HCT116 (cell line): ENCODE data around the gene WDR31. TPM values are rescaled to one million over a fixed set of nuclear protein-coding genes. Genes with fewer than 3 reads are reported as not detected.

Experiments used
- ATAC-seq: fragments of 200-7000 bp; cut with Tn5 transposase; 2 replicates; pipeline ENCODE4 v1.9.1; 2020; ENCODE audit warnings: mild to moderate bottlenecking, moderate library complexity
- BruUV-seq: library from RNA; stranded (reverse); fragments of 400-500 nt; replicated peaks from 2 replicates; lab custom pipeline; 2021; lab: Mats Ljungman, UMichigan
- CTCF ChIA-PET: fragments of 300-600 bp; sonication (Branson Sonifier 250); formaldehyde crosslinking; loops from one replicate; lab custom pipeline; 2021; ENCODE audit warnings: antibody characterized with exemption; lab: Charles Lee
- POLR2A ChIA-PET: fragments of 300-600, 350-600 bp; sonication (Branson Sonifier 250); formaldehyde crosslinking; loops from one replicate; lab custom pipeline; 2021; ENCODE audit warnings: antibody characterized with exemption; lab: Charles Lee
- RAD21 ChIA-PET, 2 experiments: fragments of 300-600 bp; sonication (Branson Sonifier 250); formaldehyde crosslinking; loops; one replicate each; lab custom pipeline; 2023; ENCODE audit warnings: low total read pairs in 2 of 2; ENCODE audit not compliant: uncharacterized antibody in 2 of 2, unreplicated experiment in 2 of 2, low non-redundant PET in 1 of 2; lab: Charles Lee
- DNase-seq: peaks from one replicate; pipeline ENCODE4 v3.0.0-alpha.2; 2010; ENCODE audit warnings: low read depth, low spot score
- H2AFZ ChIP-seq: fragments of 200-600 bp; shearing (Covaris generic), sonication (generic); 2 replicates; pipeline ENCODE4 v1.6.1; 2017; ENCODE audit warnings: low read depth, mixed run types, mixed read lengths, antibody characterized with exemption, low read length; ENCODE audit not compliant: poor library complexity, severe bottlenecking
- H3K27ac ChIP-seq: 2 replicates; pipeline ENCODE4 v1.5.1; 2012; ENCODE audit warnings: low read depth, low read length
- H3K27me3 ChIP-seq: fragments of 200-600 bp; sonication (generic); 2 replicates; pipeline ENCODE4 v1.6.1; 2016; ENCODE audit warnings: mixed run types, low read length, mixed read lengths; ENCODE audit not compliant: insufficient read depth
- H3K36me3 ChIP-seq, 2 experiments: fragments of 200-500 bp in 1 of 2; fragments of 200-600 bp in 1 of 2; sonication (Bioruptor generic) in 1 of 2; sonication (generic) in 1 of 2; 2 replicates each; pipeline versions ENCODE4 v1.5.1 to v1.6.1; 2014 to 2016; ENCODE audit warnings: low read length in 2 of 2, inconsistent platforms in 1 of 2, mixed read lengths in 1 of 2, mixed run types in 1 of 2; ENCODE audit not compliant: insufficient read depth in 2 of 2, control insufficient read depth in 1 of 2
- H3K4me1 ChIP-seq, 2 experiments: fragments of 200-600 bp in 1 of 2; sonication (generic) in 1 of 2; 2 replicates each; pipeline versions ENCODE4 v1.5.1 to v1.6.1; 2012 to 2017; ENCODE audit warnings: low read length in 2 of 2, inconsistent platforms in 1 of 2, mild to moderate bottlenecking in 1 of 2, mixed read lengths in 1 of 2, mixed run types in 1 of 2, moderate library complexity in 1 of 2; ENCODE audit not compliant: insufficient read depth in 2 of 2, control insufficient read depth in 1 of 2
- H3K4me2 ChIP-seq: fragments of 200-600 bp; sonication (generic); 2 replicates; pipeline ENCODE4 v1.6.1; 2017; ENCODE audit warnings: mixed run types, low read length, mixed read lengths
- H3K4me3 ChIP-seq, 2 experiments: fragments of 200-600 bp in 1 of 2; sonication (generic) in 1 of 2; replicated peaks in 1 of 2; 2 replicates each; pipeline ENCODE4 v1.5.1; 2011 to 2016; ENCODE audit warnings: low read length in 2 of 2, control low read depth in 1 of 2, low read depth in 1 of 2, mild to moderate bottlenecking in 1 of 2, mixed read lengths in 1 of 2, mixed run types in 1 of 2
- H3K79me2 ChIP-seq: fragments of 200-600 bp; sonication (generic); 2 replicates; pipeline ENCODE4 v1.6.1; 2017; ENCODE audit warnings: mild to moderate bottlenecking, mixed run types, low read length, moderate library complexity, mixed read lengths; ENCODE audit not compliant: insufficient read depth
- H3K9ac ChIP-seq: fragments of 200-600 bp; sonication (generic); 2 replicates; pipeline ENCODE4 v1.6.1; 2016; ENCODE audit warnings: low read length, mixed read lengths
- H3K9me2 ChIP-seq: fragments of 200-600 bp; sonication (generic), shearing (Covaris generic); 2 replicates; pipeline ENCODE4 v1.6.1; 2017; ENCODE audit warnings: mixed run types, mild to moderate bottlenecking, moderate library complexity; ENCODE audit not compliant: insufficient read depth
- H3K9me3 ChIP-seq, 2 experiments: fragments of 200-500 bp in 1 of 2; fragments of 200-600 bp in 1 of 2; sonication (Bioruptor generic) in 1 of 2; sonication (generic) in 1 of 2; 2 replicates each; pipeline ENCODE4 v1.6.1; 2014 to 2017; ENCODE audit warnings: low read length in 2 of 2, mixed read lengths in 2 of 2, inconsistent platforms in 1 of 2, low read depth in 1 of 2, mild to moderate bottlenecking in 1 of 2, mixed run types in 1 of 2, moderate library complexity in 1 of 2; ENCODE audit not compliant: control insufficient read depth in 1 of 2, insufficient read depth in 1 of 2
- H4K20me1 ChIP-seq: fragments of 200-600 bp; sonication (generic), shearing (Covaris generic); 2 replicates; pipeline ENCODE4 v1.6.1; 2017; ENCODE audit warnings: mixed run types, mild to moderate bottlenecking, moderate library complexity; ENCODE audit not compliant: insufficient read depth
- CEBPB ChIP-seq: IDR thresholded peaks from 2 replicates; pipeline ENCODE4 v1.6.1; 2012; ENCODE audit warnings: low read depth
- EGR1 ChIP-seq: IDR thresholded peaks from 2 replicates; pipeline ENCODE4 v1.6.1; 2012; ENCODE audit warnings: low read depth
- ELF1 ChIP-seq: IDR thresholded peaks from 2 replicates; pipeline ENCODE4 v1.6.1; 2012; ENCODE audit warnings: low read depth, borderline replicate concordance
- FOSL1 ChIP-seq: IDR thresholded peaks from 2 replicates; pipeline ENCODE4 v1.6.1; 2012; ENCODE audit warnings: low read depth
- SP1 ChIP-seq: IDR thresholded peaks from 2 replicates; pipeline ENCODE4 v1.6.1; 2012; ENCODE audit warnings: low read depth
- SRF ChIP-seq: IDR thresholded peaks from 2 replicates; pipeline ENCODE4 v1.6.1; 2012; ENCODE audit warnings: low read depth
- TCF7L2 ChIP-seq: IDR thresholded peaks from 2 replicates; pipeline ENCODE4 v1.7.0; 2011; ENCODE audit warnings: borderline replicate concordance, inconsistent platforms; ENCODE audit not compliant: insufficient read depth, insufficient read length; ENCODE audit errors: extremely low read depth
- YY1 ChIP-seq: IDR thresholded peaks from 2 replicates; pipeline ENCODE4 v1.6.1; 2011; ENCODE audit warnings: low read length, low read depth, moderate library complexity, mild to moderate bottlenecking; ENCODE audit not compliant: insufficient replicate concordance; ENCODE audit errors: extremely low read depth
- intact Hi-C: fragments of 100-400 bp; cut with micrococcal nuclease; formaldehyde crosslinking; loops from 2 replicates; pipeline ENCODE4 v1.10.0; 2022
- total RNA-seq: library from RNA; stranded (reverse); gene quantifications from one replicate; pipeline ENCODE4 v1.2.1, GENCODE V29; 2021; ENCODE audit not compliant: unreplicated experiment
- TF ChIP-seq, protein P1 (sequence below): IDR thresholded peaks from 2 replicates; pipeline ENCODE4 v1.6.1; 2012
- TF ChIP-seq, protein P2 (sequence below): IDR thresholded peaks from 2 replicates; pipeline ENCODE4 v1.6.1; 2012; ENCODE audit warnings: low read depth
- TF ChIP-seq, protein P3 (sequence below): IDR thresholded peaks from 2 replicates; pipeline ENCODE4 v1.6.1; 2011; ENCODE audit warnings: mild to moderate bottlenecking, low read length, moderate library complexity; ENCODE audit not compliant: insufficient replicate concordance; ENCODE audit errors: extremely low read depth

Gene WDR31
- total RNA-seq, 1 experiment from 2014 or later: 5.9 TPM

DNA sequence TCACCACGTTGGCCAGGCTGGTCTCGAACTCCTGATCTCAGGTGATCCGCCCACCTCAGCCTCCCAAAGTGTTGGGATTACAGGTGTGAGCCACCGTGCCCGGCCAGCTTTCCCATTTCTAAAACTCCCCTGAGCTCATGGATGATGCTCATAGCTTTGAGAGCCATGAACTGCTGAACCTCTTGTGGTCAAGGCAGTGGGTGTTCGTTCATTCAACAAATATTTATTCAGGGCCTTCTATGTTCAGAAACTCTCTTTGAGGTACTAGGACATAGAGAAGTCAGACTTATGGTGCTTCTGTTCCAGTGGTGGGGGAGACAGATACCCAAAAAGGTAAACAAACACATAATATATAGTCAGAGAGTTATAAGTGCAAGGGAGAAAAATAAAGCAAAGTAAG is 11.9 kb upstream of the WDR31 start:
- no peak overlapping the region for H3K27ac ChIP-seq
- RAD21 ChIA-PET: no interaction called here
- no peak overlapping the region for H3K4me3 ChIP-seq
- POLR2A ChIA-PET: no interaction called here
- CTCF ChIA-PET: no interaction called here
- H3K9me3 ChIP-seq: no peaks in the 10 kb centered on the region
- no peaks in the 10 kb centered on the region for H3K9me2 ChIP-seq
- H3K4me2 ChIP-seq: peak overlapping the region; percentile 40
- TF ChIP-seq SP1 (no peak), FOSL1 (no peak), EGR1 (no peak), SRF (no peak), TCF7L2 (no peak), YY1 (no peak), ELF1 (no peak), CEBPB (no peak)
- TF ChIP-seq, protein P1, sequence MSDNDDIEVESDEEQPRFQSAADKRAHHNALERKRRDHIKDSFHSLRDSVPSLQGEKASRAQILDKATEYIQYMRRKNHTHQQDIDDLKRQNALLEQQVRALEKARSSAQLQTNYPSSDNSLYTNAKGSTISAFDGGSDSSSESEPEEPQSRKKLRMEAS: no peak
- TF ChIP-seq, protein P2, sequence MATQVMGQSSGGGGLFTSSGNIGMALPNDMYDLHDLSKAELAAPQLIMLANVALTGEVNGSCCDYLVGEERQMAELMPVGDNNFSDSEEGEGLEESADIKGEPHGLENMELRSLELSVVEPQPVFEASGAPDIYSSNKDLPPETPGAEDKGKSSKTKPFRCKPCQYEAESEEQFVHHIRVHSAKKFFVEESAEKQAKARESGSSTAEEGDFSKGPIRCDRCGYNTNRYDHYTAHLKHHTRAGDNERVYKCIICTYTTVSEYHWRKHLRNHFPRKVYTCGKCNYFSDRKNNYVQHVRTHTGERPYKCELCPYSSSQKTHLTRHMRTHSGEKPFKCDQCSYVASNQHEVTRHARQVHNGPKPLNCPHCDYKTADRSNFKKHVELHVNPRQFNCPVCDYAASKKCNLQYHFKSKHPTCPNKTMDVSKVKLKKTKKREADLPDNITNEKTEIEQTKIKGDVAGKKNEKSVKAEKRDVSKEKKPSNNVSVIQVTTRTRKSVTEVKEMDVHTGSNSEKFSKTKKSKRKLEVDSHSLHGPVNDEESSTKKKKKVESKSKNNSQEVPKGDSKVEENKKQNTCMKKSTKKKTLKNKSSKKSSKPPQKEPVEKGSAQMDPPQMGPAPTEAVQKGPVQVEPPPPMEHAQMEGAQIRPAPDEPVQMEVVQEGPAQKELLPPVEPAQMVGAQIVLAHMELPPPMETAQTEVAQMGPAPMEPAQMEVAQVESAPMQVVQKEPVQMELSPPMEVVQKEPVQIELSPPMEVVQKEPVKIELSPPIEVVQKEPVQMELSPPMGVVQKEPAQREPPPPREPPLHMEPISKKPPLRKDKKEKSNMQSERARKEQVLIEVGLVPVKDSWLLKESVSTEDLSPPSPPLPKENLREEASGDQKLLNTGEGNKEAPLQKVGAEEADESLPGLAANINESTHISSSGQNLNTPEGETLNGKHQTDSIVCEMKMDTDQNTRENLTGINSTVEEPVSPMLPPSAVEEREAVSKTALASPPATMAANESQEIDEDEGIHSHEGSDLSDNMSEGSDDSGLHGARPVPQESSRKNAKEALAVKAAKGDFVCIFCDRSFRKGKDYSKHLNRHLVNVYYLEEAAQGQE: no peak
- TF ChIP-seq, protein P3, sequence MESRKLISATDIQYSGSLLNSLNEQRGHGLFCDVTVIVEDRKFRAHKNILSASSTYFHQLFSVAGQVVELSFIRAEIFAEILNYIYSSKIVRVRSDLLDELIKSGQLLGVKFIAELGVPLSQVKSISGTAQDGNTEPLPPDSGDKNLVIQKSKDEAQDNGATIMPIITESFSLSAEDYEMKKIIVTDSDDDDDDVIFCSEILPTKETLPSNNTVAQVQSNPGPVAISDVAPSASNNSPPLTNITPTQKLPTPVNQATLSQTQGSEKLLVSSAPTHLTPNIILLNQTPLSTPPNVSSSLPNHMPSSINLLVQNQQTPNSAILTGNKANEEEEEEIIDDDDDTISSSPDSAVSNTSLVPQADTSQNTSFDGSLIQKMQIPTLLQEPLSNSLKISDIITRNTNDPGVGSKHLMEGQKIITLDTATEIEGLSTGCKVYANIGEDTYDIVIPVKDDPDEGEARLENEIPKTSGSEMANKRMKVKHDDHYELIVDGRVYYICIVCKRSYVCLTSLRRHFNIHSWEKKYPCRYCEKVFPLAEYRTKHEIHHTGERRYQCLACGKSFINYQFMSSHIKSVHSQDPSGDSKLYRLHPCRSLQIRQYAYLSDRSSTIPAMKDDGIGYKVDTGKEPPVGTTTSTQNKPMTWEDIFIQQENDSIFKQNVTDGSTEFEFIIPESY: no peak
- peaks cover 3 to 34% of the 10 kb centered on the region in 2 experiments; a peak in 3 of 4 replicates for H3K4me1 ChIP-seq
- no peak overlapping the region for H2AFZ ChIP-seq
- BruUV-seq: no TSS peak
- ATAC-seq: no peak
- DNase-seq: no peak
- H3K9ac ChIP-seq: no peak overlapping the region
- H4K20me1 ChIP-seq: no peaks in the 10 kb centered on the region
- peaks cover 2 to 4% of the 10 kb centered on the region in 2 experiments; a peak in 1 of 4 replicates for H3K36me3 ChIP-seq
- peaks cover 22% of the 10 kb centered on the region for H3K79me2 ChIP-seq
- H3K27me3 ChIP-seq: no peaks in the 10 kb centered on the region
- intact Hi-C loops: no loop called here
